Fibroblast of skin of left biceps (primary cell): ENCODE measurements around the gene IGFL4.

Source experiments
- DNase-seq, 2 experiments: peaks; one replicate each; pipeline ENCODE4 v3.0.0-alpha.2; 2013; ENCODE audit warnings: low read depth in 2 of 2

IGFL4 gene

DNA sequence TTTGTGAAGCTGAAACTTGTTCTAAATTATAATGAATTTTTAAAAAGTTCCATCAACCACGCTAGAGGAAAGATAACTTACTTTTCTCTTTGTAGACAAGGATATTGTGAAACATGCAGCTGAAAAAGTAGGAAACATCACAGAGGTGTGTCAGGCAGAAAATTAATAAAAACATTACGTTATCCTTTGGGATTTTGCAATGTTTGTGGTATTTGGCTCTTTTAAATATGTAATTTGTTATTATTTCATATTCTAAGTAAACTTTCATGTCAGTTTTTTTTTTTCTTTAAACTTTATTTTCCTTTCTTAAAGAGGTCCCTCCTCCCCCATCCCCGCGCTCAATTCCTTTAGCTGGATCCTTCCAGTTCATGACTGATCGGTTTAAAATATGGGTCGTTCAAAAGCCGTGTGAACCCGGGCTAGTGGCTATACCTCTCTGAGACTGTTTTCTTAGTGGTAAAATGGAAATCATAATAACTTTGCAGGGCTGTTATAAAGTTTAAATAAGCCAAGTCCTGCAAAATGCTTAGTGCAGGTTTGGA is 46.3 kb downstream of the IGFL4 start:
- no peak for DNase-seq

GRCh38 chr19:45990113-45990728 is 50.6 kb downstream of the IGFL4 start:
- DNase-seq, result no peak
